HCT116 (cell line): Measurements from ENCODE around the gene OR5H2. TPM values are rescaled to one million over a fixed set of nuclear protein-coding genes. Genes with fewer than 3 reads are reported as not detected.

Source experiments
- ATAC-seq: fragments of 200-7000 bp; cut with Tn5 transposase; 2 replicates; pipeline ENCODE4 v1.9.1; 2020; ENCODE audit warnings: mild to moderate bottlenecking, moderate library complexity
- BruUV-seq: library from RNA; stranded (reverse); fragments of 400-500 nt; replicated peaks from 2 replicates; lab custom pipeline; 2021; lab: Mats Ljungman, UMichigan
- CTCF ChIA-PET: fragments of 300-600 bp; sonication (Branson Sonifier 250); formaldehyde crosslinking; loops from one replicate; lab custom pipeline; 2021; ENCODE audit warnings: antibody characterized with exemption; lab: Charles Lee
- POLR2A ChIA-PET: fragments of 300-600, 350-600 bp; sonication (Branson Sonifier 250); formaldehyde crosslinking; loops from one replicate; lab custom pipeline; 2021; ENCODE audit warnings: antibody characterized with exemption; lab: Charles Lee
- RAD21 ChIA-PET, 2 experiments: fragments of 300-600 bp; sonication (Branson Sonifier 250); formaldehyde crosslinking; loops; one replicate each; lab custom pipeline; 2023; ENCODE audit warnings: low total read pairs in 2 of 2; ENCODE audit not compliant: uncharacterized antibody in 2 of 2, unreplicated experiment in 2 of 2, low non-redundant PET in 1 of 2; lab: Charles Lee
- DNase-seq: peaks from one replicate; pipeline ENCODE4 v3.0.0-alpha.2; 2010; ENCODE audit warnings: low read depth, low spot score
- H2AFZ ChIP-seq: fragments of 200-600 bp; shearing (Covaris generic), sonication (generic); 2 replicates; pipeline ENCODE4 v1.6.1; 2017; ENCODE audit warnings: low read depth, mixed run types, mixed read lengths, antibody characterized with exemption, low read length; ENCODE audit not compliant: poor library complexity, severe bottlenecking
- H3K27ac ChIP-seq: 2 replicates; pipeline ENCODE4 v1.5.1; 2012; ENCODE audit warnings: low read depth, low read length
- H3K27me3 ChIP-seq: fragments of 200-600 bp; sonication (generic); 2 replicates; pipeline ENCODE4 v1.6.1; 2016; ENCODE audit warnings: mixed run types, low read length, mixed read lengths; ENCODE audit not compliant: insufficient read depth
- H3K36me3 ChIP-seq, 2 experiments: fragments of 200-500 bp in 1 of 2; fragments of 200-600 bp in 1 of 2; sonication (Bioruptor generic) in 1 of 2; sonication (generic) in 1 of 2; 2 replicates each; pipeline versions ENCODE4 v1.5.1 to v1.6.1; 2014 to 2016; ENCODE audit warnings: low read length in 2 of 2, inconsistent platforms in 1 of 2, mixed read lengths in 1 of 2, mixed run types in 1 of 2; ENCODE audit not compliant: insufficient read depth in 2 of 2, control insufficient read depth in 1 of 2
- H3K4me1 ChIP-seq, 2 experiments: fragments of 200-600 bp in 1 of 2; sonication (generic) in 1 of 2; 2 replicates each; pipeline versions ENCODE4 v1.5.1 to v1.6.1; 2012 to 2017; ENCODE audit warnings: low read length in 2 of 2, inconsistent platforms in 1 of 2, mild to moderate bottlenecking in 1 of 2, mixed read lengths in 1 of 2, mixed run types in 1 of 2, moderate library complexity in 1 of 2; ENCODE audit not compliant: insufficient read depth in 2 of 2, control insufficient read depth in 1 of 2
- H3K4me2 ChIP-seq: fragments of 200-600 bp; sonication (generic); 2 replicates; pipeline ENCODE4 v1.6.1; 2017; ENCODE audit warnings: mixed run types, low read length, mixed read lengths
- H3K4me3 ChIP-seq, 2 experiments: fragments of 200-600 bp in 1 of 2; sonication (generic) in 1 of 2; replicated peaks in 1 of 2; 2 replicates each; pipeline ENCODE4 v1.5.1; 2011 to 2016; ENCODE audit warnings: low read length in 2 of 2, control low read depth in 1 of 2, low read depth in 1 of 2, mild to moderate bottlenecking in 1 of 2, mixed read lengths in 1 of 2, mixed run types in 1 of 2
- H3K79me2 ChIP-seq: fragments of 200-600 bp; sonication (generic); 2 replicates; pipeline ENCODE4 v1.6.1; 2017; ENCODE audit warnings: mild to moderate bottlenecking, mixed run types, low read length, moderate library complexity, mixed read lengths; ENCODE audit not compliant: insufficient read depth
- H3K9ac ChIP-seq: fragments of 200-600 bp; sonication (generic); 2 replicates; pipeline ENCODE4 v1.6.1; 2016; ENCODE audit warnings: low read length, mixed read lengths
- H3K9me2 ChIP-seq: fragments of 200-600 bp; sonication (generic), shearing (Covaris generic); 2 replicates; pipeline ENCODE4 v1.6.1; 2017; ENCODE audit warnings: mixed run types, mild to moderate bottlenecking, moderate library complexity; ENCODE audit not compliant: insufficient read depth
- H3K9me3 ChIP-seq, 2 experiments: fragments of 200-500 bp in 1 of 2; fragments of 200-600 bp in 1 of 2; sonication (Bioruptor generic) in 1 of 2; sonication (generic) in 1 of 2; 2 replicates each; pipeline ENCODE4 v1.6.1; 2014 to 2017; ENCODE audit warnings: low read length in 2 of 2, mixed read lengths in 2 of 2, inconsistent platforms in 1 of 2, low read depth in 1 of 2, mild to moderate bottlenecking in 1 of 2, mixed run types in 1 of 2, moderate library complexity in 1 of 2; ENCODE audit not compliant: control insufficient read depth in 1 of 2, insufficient read depth in 1 of 2
- H4K20me1 ChIP-seq: fragments of 200-600 bp; sonication (generic), shearing (Covaris generic); 2 replicates; pipeline ENCODE4 v1.6.1; 2017; ENCODE audit warnings: mixed run types, mild to moderate bottlenecking, moderate library complexity; ENCODE audit not compliant: insufficient read depth
- CBX3 ChIP-seq: IDR thresholded peaks from 2 replicates; pipeline ENCODE4 v1.6.1; 2012; ENCODE audit warnings: low read depth
- EGR1 ChIP-seq: IDR thresholded peaks from 2 replicates; pipeline ENCODE4 v1.6.1; 2012; ENCODE audit warnings: low read depth
- EZH2 ChIP-seq: fragments of 200-600 bp; sonication (generic); IDR thresholded peaks from 2 replicates; pipeline ENCODE4 v1.6.1; 2017; ENCODE audit warnings: antibody characterized with exemption, mixed run types
- EZH2phosphoT487 ChIP-seq: fragments of 200-600 bp; IDR thresholded peaks from 2 replicates; pipeline ENCODE4 v1.6.1; 2018; ENCODE audit warnings: antibody characterized with exemption, borderline replicate concordance
- FOSL1 ChIP-seq: IDR thresholded peaks from 2 replicates; pipeline ENCODE4 v1.6.1; 2012; ENCODE audit warnings: low read depth
- JUND ChIP-seq: IDR thresholded peaks from 2 replicates; pipeline ENCODE4 v1.6.1; 2012
- RAD21 ChIP-seq: IDR thresholded peaks from 2 replicates; pipeline ENCODE4 v1.6.1; 2012; ENCODE audit warnings: low read depth, mild to moderate bottlenecking
- SRF ChIP-seq: IDR thresholded peaks from 2 replicates; pipeline ENCODE4 v1.6.1; 2012; ENCODE audit warnings: low read depth
- ZFX ChIP-seq: fragments of 450-650 bp; IDR thresholded peaks from 2 replicates; pipeline ENCODE4 v1.6.1; 2017
- ZNF274 ChIP-seq: fragments of 200-500 bp; sonication (Bioruptor generic); IDR thresholded peaks from 2 replicates; pipeline ENCODE4 v1.6.1; 2014; ENCODE audit warnings: mild to moderate bottlenecking, low read depth, low read length, inconsistent platforms
- intact Hi-C: fragments of 100-400 bp; cut with micrococcal nuclease; formaldehyde crosslinking; loops from 2 replicates; pipeline ENCODE4 v1.10.0; 2022
- total RNA-seq: library from RNA; stranded (reverse); gene quantifications from one replicate; pipeline ENCODE4 v1.2.1, GENCODE V29; 2021; ENCODE audit not compliant: unreplicated experiment
- TF ChIP-seq, protein P1 (sequence below): IDR thresholded peaks from 2 replicates; pipeline ENCODE4 v1.6.1; 2012; ENCODE audit warnings: low read depth
- TF ChIP-seq, protein P2 (sequence below): IDR thresholded peaks from 2 replicates; pipeline ENCODE4 v1.6.1; 2012

The OR5H2 gene
- total RNA-seq, 1 experiment from 2014 or later: not detected

DNA sequence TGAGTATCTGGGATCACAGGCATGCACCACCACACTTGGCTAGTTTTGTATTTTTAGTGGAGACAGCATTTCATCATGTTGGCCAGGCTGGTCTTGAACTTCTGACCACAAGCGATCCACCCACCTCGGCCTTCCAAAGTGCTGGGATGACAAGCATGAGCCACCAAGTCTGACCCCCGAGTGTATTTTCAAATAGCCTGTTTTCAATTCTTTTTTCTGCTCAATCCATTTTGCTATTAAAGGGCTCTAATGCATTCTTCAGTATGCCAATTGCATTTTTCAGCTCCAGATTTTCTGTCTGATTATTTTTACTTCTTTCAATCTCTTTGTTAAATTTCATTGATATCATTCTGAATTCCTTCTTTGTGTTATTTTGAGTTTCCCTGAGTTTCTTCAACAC is 12.5 kb upstream of the OR5H2 start:
- Histone ChIP-seq H4K20me1 (no peaks in the 10 kb centered on the region), H3K27ac (no peak overlapping the region), H3K9me3 (0 out of 4 replicates have a peak, but pooled peaks cover 0 to 10% of the 10 kb centered on the region in 2 experiments), H3K36me3 (no peaks in the 10 kb centered on the region), H3K4me3 (no peak overlapping the region), H3K79me2 (no peaks in the 10 kb centered on the region), H3K4me1 (no peaks in the 10 kb centered on the region), H3K27me3 (no peaks in the 10 kb centered on the region), H3K9ac (no peak overlapping the region), H2AFZ (no peak overlapping the region), H3K4me2 (no peak overlapping the region), H3K9me2 (no peaks in the 10 kb centered on the region)
- ATAC-seq (no peak), DNase-seq (no peak)
- BruUV-seq: no TSS peak
- ChIA-PET POLR2A (no interaction called here), CTCF (no interaction called here), RAD21 (no interaction called here)
- intact Hi-C loops: no loop called here
- TF ChIP-seq ZFX: no peak
- no peak for TF ChIP-seq JUND
- TF ChIP-seq EZH2: no peak
- TF ChIP-seq FOSL1: no peak
- no peak for TF ChIP-seq CBX3
- TF ChIP-seq EGR1: no peak
- TF ChIP-seq, protein P1, sequence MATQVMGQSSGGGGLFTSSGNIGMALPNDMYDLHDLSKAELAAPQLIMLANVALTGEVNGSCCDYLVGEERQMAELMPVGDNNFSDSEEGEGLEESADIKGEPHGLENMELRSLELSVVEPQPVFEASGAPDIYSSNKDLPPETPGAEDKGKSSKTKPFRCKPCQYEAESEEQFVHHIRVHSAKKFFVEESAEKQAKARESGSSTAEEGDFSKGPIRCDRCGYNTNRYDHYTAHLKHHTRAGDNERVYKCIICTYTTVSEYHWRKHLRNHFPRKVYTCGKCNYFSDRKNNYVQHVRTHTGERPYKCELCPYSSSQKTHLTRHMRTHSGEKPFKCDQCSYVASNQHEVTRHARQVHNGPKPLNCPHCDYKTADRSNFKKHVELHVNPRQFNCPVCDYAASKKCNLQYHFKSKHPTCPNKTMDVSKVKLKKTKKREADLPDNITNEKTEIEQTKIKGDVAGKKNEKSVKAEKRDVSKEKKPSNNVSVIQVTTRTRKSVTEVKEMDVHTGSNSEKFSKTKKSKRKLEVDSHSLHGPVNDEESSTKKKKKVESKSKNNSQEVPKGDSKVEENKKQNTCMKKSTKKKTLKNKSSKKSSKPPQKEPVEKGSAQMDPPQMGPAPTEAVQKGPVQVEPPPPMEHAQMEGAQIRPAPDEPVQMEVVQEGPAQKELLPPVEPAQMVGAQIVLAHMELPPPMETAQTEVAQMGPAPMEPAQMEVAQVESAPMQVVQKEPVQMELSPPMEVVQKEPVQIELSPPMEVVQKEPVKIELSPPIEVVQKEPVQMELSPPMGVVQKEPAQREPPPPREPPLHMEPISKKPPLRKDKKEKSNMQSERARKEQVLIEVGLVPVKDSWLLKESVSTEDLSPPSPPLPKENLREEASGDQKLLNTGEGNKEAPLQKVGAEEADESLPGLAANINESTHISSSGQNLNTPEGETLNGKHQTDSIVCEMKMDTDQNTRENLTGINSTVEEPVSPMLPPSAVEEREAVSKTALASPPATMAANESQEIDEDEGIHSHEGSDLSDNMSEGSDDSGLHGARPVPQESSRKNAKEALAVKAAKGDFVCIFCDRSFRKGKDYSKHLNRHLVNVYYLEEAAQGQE: no peak

DNA sequence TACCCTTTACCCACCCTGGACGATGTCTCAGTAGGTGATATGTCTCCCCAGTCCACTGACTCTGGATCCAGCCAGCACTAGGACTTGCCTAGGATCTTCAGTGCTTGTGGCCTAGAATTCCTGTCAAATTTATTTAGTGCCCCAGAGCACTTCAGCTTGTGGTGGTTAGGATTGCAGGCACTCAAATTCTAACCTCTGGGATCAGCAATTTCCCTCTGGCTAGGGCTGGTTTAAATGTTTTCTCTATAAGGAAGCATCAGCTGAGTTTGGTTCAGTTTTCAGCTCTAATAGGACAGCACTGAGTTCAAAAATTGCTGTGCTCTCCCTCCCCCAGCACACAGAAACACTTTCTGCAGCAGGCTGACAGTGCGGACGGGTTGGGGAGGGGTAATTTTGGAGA is 10.2 kb upstream of the OR5H2 start:
- Histone ChIP-seq H2AFZ (no peak overlapping the region), H3K4me3 (no peak overlapping the region), H3K4me2 (no peak overlapping the region), H3K27ac (no peak overlapping the region), H3K9me3 (0 out of 4 replicates have a peak, but pooled peaks cover 0 to 10% of the 10 kb centered on the region in 2 experiments), H3K79me2 (no peaks in the 10 kb centered on the region), H4K20me1 (no peaks in the 10 kb centered on the region), H3K27me3 (no peaks in the 10 kb centered on the region), H3K9me2 (no peaks in the 10 kb centered on the region), H3K36me3 (no peaks in the 10 kb centered on the region), H3K9ac (no peak overlapping the region), H3K4me1 (no peaks in the 10 kb centered on the region)
- ChIA-PET POLR2A (no interaction called here), CTCF (no interaction called here), RAD21 (no interaction called here)
- ATAC-seq (no peak), DNase-seq (no peak)
- BruUV-seq: no TSS peak
- intact Hi-C loops: no loop called here
- TF ChIP-seq, protein P2, sequence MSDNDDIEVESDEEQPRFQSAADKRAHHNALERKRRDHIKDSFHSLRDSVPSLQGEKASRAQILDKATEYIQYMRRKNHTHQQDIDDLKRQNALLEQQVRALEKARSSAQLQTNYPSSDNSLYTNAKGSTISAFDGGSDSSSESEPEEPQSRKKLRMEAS: no peak
- no peak for TF ChIP-seq EZH2phosphoT487
- TF ChIP-seq ZNF274: no peak
- no peak for TF ChIP-seq CBX3
- no peak for TF ChIP-seq RAD21
- TF ChIP-seq, protein P1: no peak
- TF ChIP-seq JUND: no peak
- no peak for TF ChIP-seq SRF
- TF ChIP-seq, all 23 proteins: peak for 0
